HG02840 (cell line): Measurements from ENCODE around the gene KCNQ2.

ENCODE experiments used
- ATAC-seq: cut with Tn5 transposase; IDR thresholded peaks from one replicate; pipeline ENCODE4 v1.9.1; 2021; ENCODE audit warnings: mild to moderate bottlenecking, moderate library complexity, moderate number of reproducible peaks; ENCODE audit not compliant: unreplicated experiment, low FRiP score

KCNQ2 gene

GRCh38 chr20:63376283-63377250 is 95.9 kb downstream of the KCNQ2 start:
- no peak for ATAC-seq

- ATAC-seq, result no peak
These were observed 97.0 kb downstream of the KCNQ2 start for GRCh38 chr20:63375438-63375837.

GRCh38 chr20:63374504-63374903 is 98.0 kb downstream of the KCNQ2 start:
- ATAC-seq, result no peak

GRCh38 chr20:63373996-63374395 is 98.5 kb downstream of the KCNQ2 start:
- ATAC-seq, result no peak

GRCh38 chr20:63372971-63373885 is 99.2 kb downstream of the KCNQ2 start:
- no peak for ATAC-seq

GRCh38 chr20:63371291-63371865 is 101.1 kb downstream of the KCNQ2 start:
- no peak for ATAC-seq

GRCh38 chr20:63370618-63371187 is 101.8 kb downstream of the KCNQ2 start:
- no peak for ATAC-seq

- no peak for ATAC-seq
These were observed 102.5 kb downstream of the KCNQ2 start for GRCh38 chr20:63369724-63370617.

GRCh38 chr20:63369024-63369530 is 103.4 kb downstream of the KCNQ2 start:
- ATAC-seq, result no peak

- no peak for ATAC-seq
These were observed 104.3 kb downstream of the KCNQ2 start for GRCh38 chr20:63368151-63368550.

- ATAC-seq, result no peak
These were observed 104.9 kb downstream of the KCNQ2 start for GRCh38 chr20:63367446-63368055.

GRCh38 chr20:63366390-63367365 is 105.8 kb downstream of the KCNQ2 start:
- ATAC-seq, result no peak

- ATAC-seq, result no peak
These were observed 106.7 kb downstream of the KCNQ2 start for GRCh38 chr20:63365601-63366389.

- no peak for ATAC-seq
These were observed 107.5 kb downstream of the KCNQ2 start for GRCh38 chr20:63364801-63365585.

GRCh38 chr20:63363981-63364561 is 108.4 kb downstream of the KCNQ2 start:
- no peak for ATAC-seq
